Stromal cell of bone marrow (primary cell): ENCODE measurements around the gene ARHGEF39.

ENCODE experiments used
- DNase-seq: peaks from one replicate; pipeline ENCODE4 v3.0.0-alpha.2; 2012; ENCODE audit warnings: low read depth

The ARHGEF39 gene

GRCh38 chr9:35691334-35691650 is 26.3 kb upstream of the ARHGEF39 start:
- DNase-seq, result no peak

DNA sequence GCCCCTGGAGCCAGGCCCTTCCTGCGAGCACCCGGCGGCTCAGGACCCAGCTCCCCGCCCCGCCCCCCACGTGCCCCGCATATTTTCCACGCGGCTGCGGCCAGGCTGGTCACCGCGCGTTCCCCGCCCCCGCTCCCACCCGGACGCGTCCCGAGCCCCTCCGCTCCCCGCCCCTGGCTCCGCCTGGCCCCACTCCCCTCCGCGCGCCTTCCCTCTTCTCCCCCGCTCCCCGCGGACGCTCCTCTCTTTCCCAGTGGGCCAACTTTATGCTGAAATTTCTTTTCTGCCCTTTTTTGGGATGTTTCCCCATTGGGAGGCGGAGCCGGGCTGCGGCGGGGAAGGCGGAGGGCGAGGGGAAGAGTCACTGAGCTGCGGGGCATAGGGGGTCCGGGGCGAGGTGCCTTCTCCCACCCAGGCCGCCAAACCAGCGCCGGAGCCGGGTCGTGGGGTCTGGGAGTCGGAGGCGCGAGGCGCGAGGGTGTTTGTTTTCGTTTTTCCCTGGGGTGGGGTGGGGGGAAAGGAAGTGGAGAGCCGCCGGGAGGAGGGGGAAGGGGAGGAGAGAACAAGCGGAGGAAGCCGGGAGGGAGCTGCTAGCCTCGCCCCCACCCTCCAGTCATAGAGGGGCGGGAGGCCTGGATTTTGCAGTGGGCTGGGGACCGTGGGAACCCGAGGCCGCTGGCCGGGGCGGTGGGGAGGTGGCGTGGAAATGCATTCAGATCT is 25.8 kb upstream of the ARHGEF39 start:
- peak; percentile 54 for DNase-seq

- DNase-seq, result peak; percentile 22
Observed at GRCh38 chr9:35690294-35690613, 25.3 kb upstream of the ARHGEF39 start.

GRCh38 chr9:35689542-35690293 is 24.7 kb upstream of the ARHGEF39 start, which contains the start of gene TPM2:
TPM2 (minus strand) TSS chr9:35689925; CDS start chr9:35689817, 108 bp downstream.
- peak; percentile 36 for DNase-seq

- DNase-seq, result peak; percentile 78
Observed at GRCh38 chr9:35688558-35689541, 23.9 kb upstream of the ARHGEF39 start.

DNA sequence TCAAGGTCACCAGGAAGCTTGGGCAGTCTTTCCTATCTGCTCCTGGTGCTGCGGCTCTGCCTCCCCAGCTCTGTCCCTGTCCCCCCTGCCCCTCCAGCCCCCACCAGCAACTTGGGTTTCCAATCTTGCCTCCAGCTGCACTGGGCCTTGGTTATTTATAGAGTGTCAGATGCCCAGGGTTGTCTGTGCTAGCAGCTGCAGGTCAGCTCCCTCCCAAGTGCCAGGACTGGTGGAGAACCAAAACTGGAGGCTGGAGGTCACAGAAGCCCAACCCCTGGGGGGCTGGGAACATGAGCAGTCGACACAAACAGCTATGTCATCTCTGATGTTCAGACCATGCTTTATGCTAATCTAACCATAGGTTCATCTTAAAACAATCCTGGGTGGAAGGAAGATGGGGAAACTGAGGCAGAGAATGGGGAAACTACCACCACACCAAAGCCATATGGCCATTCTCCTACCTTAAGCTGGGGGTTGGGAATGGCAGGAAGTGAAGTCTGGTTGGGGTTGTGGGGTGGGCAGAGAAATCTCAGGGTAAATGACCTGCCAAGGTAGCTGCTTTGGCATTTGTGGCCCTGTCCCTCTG is 23.1 kb upstream of the ARHGEF39 start:
- DNase-seq, result no peak

DNA sequence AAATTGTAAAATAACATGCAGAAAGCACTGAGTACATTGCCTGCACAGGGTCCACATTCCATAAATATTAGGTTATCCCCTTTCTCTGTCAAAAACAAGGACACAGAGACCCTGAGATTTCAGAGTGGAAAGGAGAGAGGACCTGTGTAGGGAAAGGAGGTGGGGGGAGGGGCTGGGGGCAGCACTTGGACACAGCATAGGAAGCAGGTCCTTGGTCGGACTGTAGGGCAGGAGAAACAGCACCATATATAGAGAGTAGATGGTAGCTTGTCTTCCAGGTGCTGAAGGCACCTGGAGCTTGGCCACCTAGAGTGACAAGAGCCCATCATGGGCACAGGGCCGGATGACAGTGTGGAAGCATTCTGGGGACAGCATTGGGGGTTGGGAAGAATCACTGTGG is 22.3 kb upstream of the ARHGEF39 start:
- DNase-seq, result no peak

- DNase-seq, result peak; percentile 73
Observed at GRCh38 chr9:35686222-35687203, 21.5 kb upstream of the ARHGEF39 start.

GRCh38 chr9:35685506-35685905 is 20.5 kb upstream of the ARHGEF39 start:
- DNase-seq, result no peak

GRCh38 chr9:35684921-35685320 is 19.9 kb upstream of the ARHGEF39 start:
- DNase-seq, result no peak

DNA sequence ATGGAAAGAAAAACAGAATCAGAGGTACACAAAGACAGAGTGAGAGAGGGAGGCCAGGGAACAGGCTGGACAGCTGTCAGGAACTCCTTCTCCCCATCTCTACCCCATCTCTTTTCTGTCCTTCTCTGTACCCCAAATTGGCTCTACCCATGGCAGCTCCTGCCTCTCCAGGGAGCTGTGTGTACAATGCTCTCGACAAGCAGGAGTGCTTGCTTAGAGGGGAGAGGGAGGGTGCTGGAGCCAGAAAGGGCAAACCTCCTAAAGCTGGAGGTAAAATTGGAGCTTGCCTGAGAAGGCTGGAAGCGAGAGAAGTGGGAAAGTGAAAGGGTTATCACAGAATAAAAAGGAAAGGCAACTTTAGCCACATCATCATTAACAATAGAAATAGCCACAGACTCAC is 18.3 kb upstream of the ARHGEF39 start:
- DNase-seq, result no peak

DNA sequence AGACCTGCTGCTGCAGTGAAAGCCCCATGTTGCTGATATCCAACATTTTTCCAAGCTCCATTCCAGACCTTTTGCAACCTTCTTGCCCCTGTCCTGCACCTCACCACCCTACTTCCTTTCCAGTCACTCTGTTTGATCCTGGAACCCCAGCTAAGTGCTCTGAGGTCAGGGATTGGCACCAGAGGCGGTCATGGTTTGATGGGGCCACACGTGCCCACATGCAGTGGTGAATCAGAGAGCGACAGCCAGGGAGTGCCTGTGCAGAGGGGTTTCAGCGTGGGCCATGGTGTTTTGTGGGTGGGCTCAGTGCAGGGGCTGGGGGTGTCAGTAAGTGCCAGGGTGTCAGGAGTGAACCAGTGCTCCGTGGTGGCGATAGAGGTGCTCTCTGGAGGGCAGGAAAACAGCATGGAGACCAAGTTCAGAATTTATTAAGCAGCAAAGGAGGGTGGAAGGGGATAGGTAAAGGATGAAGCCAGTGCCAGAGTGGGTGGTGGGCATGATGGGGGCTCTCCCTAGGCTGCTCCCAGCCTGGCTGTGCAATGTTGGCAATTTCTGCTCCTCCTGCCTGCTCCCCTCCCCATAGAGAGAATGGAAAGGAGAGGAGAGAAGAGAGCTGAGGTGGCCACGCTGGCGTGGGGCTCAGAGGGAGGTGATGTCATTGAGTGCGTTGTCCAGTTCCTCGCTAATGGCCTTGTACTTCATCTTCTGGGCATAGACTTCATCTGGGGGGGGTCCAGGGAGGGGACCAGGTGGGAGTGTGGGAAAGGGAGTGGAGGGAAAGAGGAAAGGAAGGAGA is 17.7 kb upstream of the ARHGEF39 start:
- DNase-seq, result no peak

DNA sequence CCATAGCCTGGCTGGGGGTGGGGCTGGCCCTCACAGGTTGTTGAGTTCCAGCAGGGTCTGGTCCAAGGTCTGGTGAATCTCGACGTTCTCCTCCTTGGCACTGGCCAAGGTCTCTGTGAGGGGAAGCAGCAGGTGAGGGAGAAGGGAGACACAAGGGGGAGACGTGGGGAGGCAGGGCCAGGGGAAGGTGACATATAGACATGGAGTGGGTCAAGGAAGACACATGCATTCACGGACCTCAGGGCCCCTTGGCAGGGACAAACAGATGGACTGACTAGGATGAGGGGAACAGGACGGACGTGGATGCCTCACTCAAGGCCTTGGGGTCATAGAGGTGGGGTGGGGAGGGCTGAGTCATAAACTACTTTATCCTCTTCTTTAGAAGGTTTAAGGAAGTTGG is 17.1 kb upstream of the ARHGEF39 start:
- DNase-seq, result no peak

GRCh38 chr9:35681341-35682002 is 16.5 kb upstream of the ARHGEF39 start:
- DNase-seq, result no peak

DNA sequence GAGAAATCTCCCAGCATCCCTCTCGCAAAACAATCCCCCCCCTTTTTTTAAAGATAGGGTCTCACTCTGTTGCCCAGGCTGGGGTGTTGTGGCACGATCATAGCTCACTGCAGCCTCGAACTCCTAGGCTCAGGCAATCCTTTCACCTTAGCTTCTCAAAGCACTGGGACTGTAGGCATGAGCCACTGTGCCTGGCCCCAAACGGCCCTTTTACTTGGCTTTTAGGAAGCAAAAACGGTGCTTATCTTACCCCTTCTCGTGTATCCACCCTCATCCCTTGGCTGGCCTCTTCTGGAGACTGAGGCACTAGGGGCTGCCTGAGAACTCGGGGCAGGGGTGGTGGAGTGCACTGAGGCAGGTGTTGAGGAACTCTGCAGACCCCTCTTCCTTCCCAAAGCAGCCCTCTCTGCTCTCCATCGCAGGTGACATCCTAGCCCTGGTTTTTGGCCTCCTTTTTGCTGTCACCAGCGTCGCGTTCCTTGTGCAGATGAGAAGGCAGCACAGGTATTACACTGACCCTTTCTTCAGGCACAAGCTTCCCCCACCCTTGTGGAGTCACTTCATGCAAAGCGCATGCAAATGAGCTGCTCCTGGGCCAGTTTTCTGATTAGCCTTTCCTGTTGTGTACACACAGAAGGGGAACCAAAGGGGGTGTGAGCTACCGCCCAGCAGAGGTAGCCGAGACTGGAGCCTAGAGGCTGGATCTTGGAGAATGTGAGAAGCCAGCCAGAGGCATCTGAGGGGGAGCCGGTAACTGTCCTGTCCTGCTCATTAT is 15.5 kb upstream of the ARHGEF39 start:
- DNase-seq, result no peak

DNA sequence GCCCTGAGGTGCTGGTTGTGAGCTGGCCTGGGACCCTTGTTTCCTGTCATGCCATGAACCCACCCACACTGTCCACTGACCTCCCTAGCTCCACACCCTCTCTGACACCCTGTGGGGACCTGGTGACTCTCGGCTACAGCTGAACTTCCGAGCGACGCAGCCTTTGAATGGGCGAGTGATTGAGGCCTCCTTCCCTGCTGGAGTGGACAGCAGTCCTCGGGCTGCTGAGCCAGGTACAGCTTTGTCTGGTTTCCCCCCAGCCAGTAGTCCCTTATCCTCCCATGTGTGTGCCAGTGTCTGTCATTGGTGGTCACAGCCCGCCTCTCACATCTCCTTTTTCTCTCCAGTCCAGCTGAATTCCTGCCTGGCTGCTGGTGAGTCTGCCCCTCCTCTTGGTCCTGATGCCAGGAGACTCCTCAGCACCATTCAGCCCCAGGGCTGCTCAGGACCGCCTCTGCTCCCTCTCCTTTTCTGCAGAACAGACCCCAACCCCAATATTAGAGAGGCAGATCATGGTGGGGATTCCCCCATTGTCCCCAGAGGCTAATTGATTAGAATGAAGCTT is 14.9 kb upstream of the ARHGEF39 start:
- no peak for DNase-seq

DNA sequence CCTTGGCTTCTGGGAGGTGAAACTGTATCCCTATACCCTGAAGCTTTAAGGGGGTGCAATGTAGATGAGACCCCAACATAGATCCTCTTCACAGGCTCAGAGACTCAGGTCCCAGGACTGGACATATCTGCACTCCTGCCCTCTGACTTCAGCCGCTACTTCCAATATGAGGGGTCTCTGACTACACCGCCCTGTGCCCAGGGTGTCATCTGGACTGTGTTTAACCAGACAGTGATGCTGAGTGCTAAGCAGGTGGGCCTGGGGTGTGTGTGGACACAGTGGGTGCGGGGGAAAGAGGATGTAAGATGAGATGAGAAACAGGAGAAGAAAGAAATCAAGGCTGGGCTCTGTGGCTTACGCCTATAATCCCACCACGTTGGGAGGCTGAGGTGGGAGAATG is 14.1 kb upstream of the ARHGEF39 start:
- DNase-seq, result no peak

GRCh38 chr9:35675732-35676392 is 10.9 kb upstream of the ARHGEF39 start:
- no peak for DNase-seq
